ENCODE measurements around the gene CLHC1.

The CLHC1 gene

DNA sequence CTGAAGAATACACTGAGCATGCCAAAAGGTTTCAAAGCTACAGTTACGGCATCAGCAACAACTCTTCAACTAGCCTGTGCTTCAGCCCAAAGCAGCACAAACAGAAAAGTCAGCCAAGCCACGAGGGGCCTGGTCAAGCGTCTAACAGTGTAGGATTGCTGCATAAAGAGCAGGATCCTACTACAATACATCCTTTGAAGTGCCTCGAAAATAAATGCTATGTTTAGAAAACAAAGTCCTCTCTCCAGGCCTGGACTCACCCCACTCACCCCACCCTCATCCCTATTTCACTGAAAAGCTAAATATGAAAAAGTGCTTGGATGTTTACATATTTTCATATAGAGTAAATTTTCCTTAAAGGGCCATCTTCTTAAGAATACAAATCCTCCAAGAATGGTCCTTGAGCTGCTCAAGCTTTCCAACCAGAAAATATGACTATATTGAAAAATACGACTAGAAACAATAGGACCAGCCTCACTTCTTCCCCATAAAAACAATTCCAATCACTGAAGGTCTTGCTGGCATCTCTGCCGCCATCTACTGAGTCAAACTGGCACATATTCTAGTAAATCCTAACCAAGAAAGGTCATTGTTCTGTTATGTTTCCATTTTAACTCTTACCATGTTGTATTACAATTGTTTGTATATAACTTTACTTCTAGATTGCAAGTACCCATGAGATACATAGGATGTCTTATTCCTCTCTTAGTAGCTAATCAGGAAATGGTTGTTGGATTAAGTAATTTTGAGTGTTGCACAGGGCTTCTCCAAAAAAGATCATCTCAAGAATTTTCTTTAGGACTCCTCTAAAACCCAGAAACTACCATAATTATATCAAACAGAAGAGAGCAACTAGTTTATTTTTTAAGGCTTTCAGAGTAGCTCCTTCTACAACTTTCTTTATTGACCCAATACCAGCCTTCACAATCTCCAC, 63.6 kb downstream of the CLHC1 start:
- TF ChIP-seq, protein P1, sequence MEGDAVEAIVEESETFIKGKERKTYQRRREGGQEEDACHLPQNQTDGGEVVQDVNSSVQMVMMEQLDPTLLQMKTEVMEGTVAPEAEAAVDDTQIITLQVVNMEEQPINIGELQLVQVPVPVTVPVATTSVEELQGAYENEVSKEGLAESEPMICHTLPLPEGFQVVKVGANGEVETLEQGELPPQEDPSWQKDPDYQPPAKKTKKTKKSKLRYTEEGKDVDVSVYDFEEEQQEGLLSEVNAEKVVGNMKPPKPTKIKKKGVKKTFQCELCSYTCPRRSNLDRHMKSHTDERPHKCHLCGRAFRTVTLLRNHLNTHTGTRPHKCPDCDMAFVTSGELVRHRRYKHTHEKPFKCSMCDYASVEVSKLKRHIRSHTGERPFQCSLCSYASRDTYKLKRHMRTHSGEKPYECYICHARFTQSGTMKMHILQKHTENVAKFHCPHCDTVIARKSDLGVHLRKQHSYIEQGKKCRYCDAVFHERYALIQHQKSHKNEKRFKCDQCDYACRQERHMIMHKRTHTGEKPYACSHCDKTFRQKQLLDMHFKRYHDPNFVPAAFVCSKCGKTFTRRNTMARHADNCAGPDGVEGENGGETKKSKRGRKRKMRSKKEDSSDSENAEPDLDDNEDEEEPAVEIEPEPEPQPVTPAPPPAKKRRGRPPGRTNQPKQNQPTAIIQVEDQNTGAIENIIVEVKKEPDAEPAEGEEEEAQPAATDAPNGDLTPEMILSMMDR (IDR thresholded peaks at IDR 0.05; ENCODE audit: borderline replicate concordance, extremely low read depth, low read length, poor library complexity, severe bottlenecking): peak; percentile 85
- TF ChIP-seq EZH2 (IDR thresholded peaks at IDR 0.05; ENCODE audit: borderline replicate concordance, low read depth, low read length, severe bottlenecking): no peak
- Histone ChIP-seq H3K79me2 (ENCODE audit: insufficient read depth, low read length) (no peaks in the 10 kb centered on the region), H3K4me2 (ENCODE audit: insufficient read depth, low read length) (no peak overlapping the region), H3K36me3 (ENCODE audit: insufficient read depth, low read length) (no peaks in the 10 kb centered on the region), H3K27me3 (ENCODE audit: insufficient read depth, low read length, poor library complexity) (no peaks in the 10 kb centered on the region), H3K4me3 (ENCODE audit: low read depth in 1 of 2, low read length in 2 of 2) (no peak overlapping the region), H3K4me1 (ENCODE audit: insufficient read depth, low read length) (no peaks in the 10 kb centered on the region), H3K9me3 (ENCODE audit: insufficient read depth, low read length, severe bottlenecking) (no peaks in the 10 kb centered on the region), H3K27ac (ENCODE audit: low read length) (no peak overlapping the region), H2AFZ (ENCODE audit: low read depth, low read length) (no peak overlapping the region), H4K20me1 (ENCODE audit: insufficient read depth, low read length) (no peaks in the 10 kb centered on the region), H3K9ac (ENCODE audit: low read depth, low read length) (no peak overlapping the region)
- ATAC-seq (ENCODE audit: insufficient read depth, low read depth): peak; percentile 89
- peak; percentile 58 for DNase-seq

DNA sequence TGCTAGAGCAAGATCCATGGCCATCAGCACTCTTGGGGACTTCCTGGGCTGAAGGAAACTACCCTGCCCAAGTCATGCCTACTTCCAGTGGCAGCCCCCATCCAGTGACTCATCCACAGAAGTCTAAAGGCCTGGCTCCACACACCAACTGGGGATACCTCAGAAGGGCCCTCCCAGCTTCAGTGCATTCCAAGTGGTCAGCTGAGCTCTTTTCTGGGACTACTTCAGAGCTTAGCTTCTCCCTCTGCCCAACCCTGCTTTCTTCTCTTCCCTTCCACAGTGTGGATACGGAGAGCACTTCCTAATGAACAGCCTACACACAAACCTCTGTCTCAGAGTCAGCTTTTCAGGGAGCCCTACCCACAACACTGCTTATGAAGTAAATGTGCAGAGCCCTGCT, 66.5 kb downstream of the CLHC1 start:
- no peak for DNase-seq
- Histone ChIP-seq H3K9me3 (ENCODE audit: insufficient read depth, low read length, severe bottlenecking) (no peaks in the 10 kb centered on the region), H2AFZ (ENCODE audit: low read depth, low read length) (no peak overlapping the region), H3K4me3 (ENCODE audit: low read depth in 1 of 2, low read length in 2 of 2) (no peak overlapping the region), H3K4me1 (ENCODE audit: insufficient read depth, low read length) (no peaks in the 10 kb centered on the region), H3K9ac (ENCODE audit: low read depth, low read length) (no peak overlapping the region), H3K36me3 (ENCODE audit: insufficient read depth, low read length) (no peaks in the 10 kb centered on the region), H3K79me2 (ENCODE audit: insufficient read depth, low read length) (no peaks in the 10 kb centered on the region), H3K27me3 (ENCODE audit: insufficient read depth, low read length, poor library complexity) (no peaks in the 10 kb centered on the region), H3K4me2 (ENCODE audit: insufficient read depth, low read length) (no peak overlapping the region), H4K20me1 (ENCODE audit: insufficient read depth, low read length) (no peaks in the 10 kb centered on the region), H3K27ac (ENCODE audit: low read length) (no peak overlapping the region)
- no peak for ATAC-seq (ENCODE audit: insufficient read depth, low read depth)
- TF ChIP-seq, protein P1 (IDR thresholded peaks at IDR 0.05; ENCODE audit: borderline replicate concordance, extremely low read depth, low read length, poor library complexity, severe bottlenecking): no peak
- no peak for TF ChIP-seq EZH2 (IDR thresholded peaks at IDR 0.05; ENCODE audit: borderline replicate concordance, low read depth, low read length, severe bottlenecking)

DNA sequence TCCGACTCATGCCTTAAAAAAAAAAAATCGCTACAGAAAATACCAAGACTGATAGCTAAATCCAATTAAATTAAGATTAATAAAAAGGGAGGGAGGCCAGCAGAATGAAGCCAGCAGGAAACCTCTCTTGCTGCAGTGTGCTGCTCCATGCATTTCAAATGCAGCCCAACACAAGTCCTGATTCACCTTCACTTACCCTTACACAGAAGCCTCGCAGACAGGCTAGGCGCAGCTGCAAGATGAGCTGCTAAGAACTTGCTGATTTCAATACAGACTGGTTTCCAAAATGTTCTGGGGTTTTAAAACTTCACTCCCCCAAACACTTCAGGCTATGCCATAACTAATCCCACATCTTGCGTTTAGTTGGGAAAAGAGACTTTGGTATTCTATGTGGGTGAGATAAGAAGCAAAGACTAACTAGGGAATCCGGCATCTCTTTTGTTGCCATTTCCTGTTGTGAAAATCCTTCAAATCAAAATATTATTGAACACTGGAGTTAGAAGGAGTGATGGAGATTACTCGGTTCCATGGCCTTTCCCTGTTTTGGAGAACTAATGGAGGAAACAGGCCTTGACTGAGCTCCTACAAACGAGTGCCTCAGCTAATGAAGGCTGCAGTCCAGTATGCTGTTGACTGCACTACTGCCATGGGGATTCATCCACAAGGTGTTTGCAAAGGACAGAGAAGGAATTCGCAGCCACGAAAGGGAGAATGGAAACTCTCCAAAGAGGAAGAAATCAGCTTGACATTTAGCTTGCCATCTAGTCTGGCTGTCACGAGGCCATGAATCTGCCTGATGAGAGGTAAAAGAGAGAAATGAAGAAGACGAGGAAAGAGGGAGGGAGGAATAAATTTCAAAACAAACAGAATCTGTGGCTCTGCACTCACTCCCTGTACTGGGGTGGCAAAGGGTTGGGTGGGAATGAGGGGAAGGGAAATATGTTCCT, 67.3 kb downstream of the CLHC1 start:
- Histone ChIP-seq H3K27me3 (ENCODE audit: insufficient read depth, low read length, poor library complexity) (no peaks in the 10 kb centered on the region), H3K9me3 (ENCODE audit: insufficient read depth, low read length, severe bottlenecking) (no peaks in the 10 kb centered on the region), H2AFZ (ENCODE audit: low read depth, low read length) (no peak overlapping the region), H3K79me2 (ENCODE audit: insufficient read depth, low read length) (no peaks in the 10 kb centered on the region), H3K27ac (ENCODE audit: low read length) (no peak overlapping the region), H3K36me3 (ENCODE audit: insufficient read depth, low read length) (no peaks in the 10 kb centered on the region), H3K4me2 (ENCODE audit: insufficient read depth, low read length) (no peak overlapping the region), H4K20me1 (ENCODE audit: insufficient read depth, low read length) (no peaks in the 10 kb centered on the region), H3K4me1 (ENCODE audit: insufficient read depth, low read length) (no peaks in the 10 kb centered on the region), H3K4me3 (ENCODE audit: low read depth in 1 of 2, low read length in 2 of 2) (no peak overlapping the region), H3K9ac (ENCODE audit: low read depth, low read length) (no peak overlapping the region)
- TF ChIP-seq, protein P1 (IDR thresholded peaks at IDR 0.05; ENCODE audit: borderline replicate concordance, extremely low read depth, low read length, poor library complexity, severe bottlenecking): no peak
- no peak for TF ChIP-seq EZH2 (IDR thresholded peaks at IDR 0.05; ENCODE audit: borderline replicate concordance, low read depth, low read length, severe bottlenecking)
- ATAC-seq (ENCODE audit: insufficient read depth, low read depth) (no peak), DNase-seq (no peak)

Data from DND-41 (cell line).